Kidney (tissue), 14 donors: ENCODE measurements around the gene ANKH. TPM values are rescaled to one million over a fixed set of nuclear protein-coding genes. Genes with fewer than 3 reads are reported as not detected.

Experiments used
- DNase-seq, 5 donors: peaks; one replicate each; pipeline ENCODE4 v3.0.0-alpha.2; 2013 to 2020
- FAIRE-seq: peaks from 2 replicates; lab custom pipeline; 2012; peaks lifted over from hg19 to GRCh38; lab: Jason Lieb, UNC
- H3K27ac ChIP-seq, 2 donors: one replicate each; pipeline ENCODE4 v1.7.0; 2013; ENCODE audit warnings: low read depth in 2 of 2, low read length in 2 of 2, inconsistent platforms in 1 of 2
- H3K27me3 ChIP-seq: one replicate; pipeline ENCODE4 v1.7.1; 2013; ENCODE audit warnings: low read length, inconsistent platforms; ENCODE audit not compliant: control insufficient read depth, insufficient read depth
- H3K36me3 ChIP-seq, 3 donors: one replicate each; pipeline versions ENCODE4 v1.7.0 to v1.7.1; 2013; ENCODE audit warnings: low read length in 3 of 3, control low read depth in 1 of 3, inconsistent platforms in 1 of 3; ENCODE audit not compliant: insufficient read depth in 3 of 3, control insufficient read depth in 2 of 3
- H3K4me1 ChIP-seq, 3 donors: one replicate each; pipeline versions ENCODE4 v1.7.0 to v1.7.1; 2013; ENCODE audit warnings: low read length in 3 of 3, inconsistent platforms in 1 of 3, low read depth in 1 of 3; ENCODE audit not compliant: control insufficient read depth in 2 of 3, insufficient read depth in 2 of 3
- H3K4me3 ChIP-seq, 3 donors: one replicate each; pipeline versions ENCODE4 v1.7.0 to v1.8.1; 2013; ENCODE audit warnings: low read length in 3 of 3, control low read depth in 1 of 3, inconsistent platforms in 1 of 3
- H3K9ac ChIP-seq, 3 donors: one replicate each; pipeline versions ENCODE4 v1.7.0 to v1.7.1; 2013; ENCODE audit warnings: low read length in 3 of 3, control low read depth in 1 of 3, inconsistent platforms in 1 of 3
- H3K9me3 ChIP-seq, 3 donors: one replicate each; pipeline versions ENCODE4 v1.7.0 to v1.7.1; 2013; ENCODE audit warnings: low read length in 3 of 3, control low read depth in 1 of 3, inconsistent platforms in 1 of 3; ENCODE audit not compliant: control insufficient read depth in 2 of 3, insufficient read depth in 1 of 3
- CTCF ChIP-seq: IDR thresholded peaks from 3 replicates; pipeline ENCODE4 v1.5.1; 2012; ENCODE audit warnings: mild to moderate bottlenecking, moderate library complexity, borderline replicate concordance; ENCODE audit not compliant: insufficient read depth; ENCODE audit errors: extremely low read depth
- intact Hi-C: fragments of 100-400 bp; cut with DNase I; formaldehyde crosslinking; loops from one replicate; pipeline ENCODE4 v1.11.1; 2022
- polyA plus RNA-seq: library from polyadenylated mRNA; stranded (reverse); fragments of 350-450 nt; fragmentation: Illumina TruSeq; extraction: RNeasy Lipid Tissue Mini Kit (QIAGEN cat#74804); gene quantifications from one replicate; pipeline ENCODE4 v1.2.3, GENCODE V29; 2014; ENCODE audit warnings: low read depth, low replicate concordance; ENCODE audit not compliant: insufficient read depth
- total RNA-seq: library from RNA; stranded (reverse); fragmentation: NEBNext Ultra II Directional; extraction: Animal tissue kit (Norgen Biotek cat#: 25700); gene quantifications from one replicate; pipeline ENCODE4 v1.2.1, GENCODE V29; 2021
- donor health status: control.
- donor health status: control.
- donor health status: control.
- donor health status: control.
- donor health status: control.
- donor health status: DM: yes; HTN: yes; CAD: no.
- donor health status: Normal renal cell carcinoma (clear cell type).

Gene ANKH
- total and polyA plus RNA-seq, 2 donors from 2014 or later, result 19.0 to 44.6 TPM

GRCh38 chr5:14729448-14730385, 141.9 kb downstream of the ANKH start:
- H3K27ac ChIP-seq, result no peak overlapping the region
- H3K36me3 ChIP-seq, result no peaks in the 10 kb centered on the region
- peaks cover 0 to 6% (median 2%) of the 10 kb centered on the region in 3 donors for H3K4me1 ChIP-seq
- FAIRE-seq (no peak), DNase-seq (no peak)
- intact Hi-C loops, result loop anchor here (5.0 kb wide), 1 partner anchor 278 kb away; no protein-coding TSS in a partner anchor
- H3K4me3 ChIP-seq, result no peak overlapping the region
- TF ChIP-seq CTCF, result no peak
- H3K27me3 ChIP-seq, result no peaks in the 10 kb centered on the region
- no peak overlapping the region for H3K9ac ChIP-seq
- no peaks in the 10 kb centered on the region for H3K9me3 ChIP-seq

GRCh38 chr5:14728459-14728938, 143.1 kb downstream of the ANKH start:
- Histone ChIP-seq H3K4me1 (peaks cover 0 to 6% (median 2%) of the 10 kb centered on the region in 3 donors), H3K4me3 (no peak overlapping the region), H3K9me3 (no peaks in the 10 kb centered on the region), H3K9ac (no peak overlapping the region), H3K27ac (no peak overlapping the region), H3K27me3 (no peaks in the 10 kb centered on the region), H3K36me3 (no peaks in the 10 kb centered on the region)
- TF ChIP-seq CTCF, result no peak
- no peak for DNase-seq
- intact Hi-C loops, result loop anchor here (5.0 kb wide), 1 partner anchor 279 kb away; no protein-coding TSS in a partner anchor
- FAIRE-seq, result no peak

GRCh38 chr5:14727928-14728458, 143.6 kb downstream of the ANKH start:
- Histone ChIP-seq H3K9ac (no peak overlapping the region), H3K4me1 (peaks cover 0 to 6% (median 2%) of the 10 kb centered on the region in 3 donors), H3K4me3 (no peak overlapping the region), H3K36me3 (no peaks in the 10 kb centered on the region), H3K9me3 (no peaks in the 10 kb centered on the region), H3K27ac (no peak overlapping the region), H3K27me3 (no peaks in the 10 kb centered on the region)
- DNase-seq, result no peak
- FAIRE-seq, result no peak
- no peak for TF ChIP-seq CTCF
- intact Hi-C loops, result loop anchor here (5.0 kb wide), 1 partner anchor 279 kb away; no protein-coding TSS in a partner anchor
